HepG2 (cell line): ENCODE results near the gene NOSIP.

Experiments
- NFATC3 ChIP-seq: sonication (generic); formaldehyde crosslinking; IDR thresholded peaks from 2 replicates; pipeline ENCODE4 v1.5.1; 2020; ENCODE audit warnings: mild to moderate bottlenecking, missing genetic modification reagents
- POLR2A ChIP-seq, 2 experiments: IDR thresholded peaks; 2 replicates each; pipeline ENCODE4 v1.6.1; 2011; ENCODE audit warnings: low read depth in 2 of 2, low read length in 2 of 2, mild to moderate bottlenecking in 1 of 2, moderate library complexity in 1 of 2; ENCODE audit not compliant: insufficient read depth in 1 of 2

GRCh38 chr19:49524812-49525455 is 55.4 kb downstream of the NOSIP start:
- TF ChIP-seq POLR2A (IDR thresholded peaks at IDR 0.05; ENCODE audit: insufficient read depth in 1 of 2, low read depth in 2 of 2, low read length in 2 of 2) (no peak; a peak in 1 of 4 replicates), NFATC3 (CRISPR knock-in tag) (no peak)
